Neural progenitor cell (in vitro differentiated cells): ENCODE measurements around the gene PPP2R2C. TPM values are rescaled to one million over a fixed set of nuclear protein-coding genes. Genes with fewer than 3 reads are reported as not detected.

ENCODE experiments used
- DNase-seq: peaks from one replicate; pipeline ENCODE4 v3.0.0-alpha.2; 2016; ENCODE audit warnings: low spot score
- H2AFZ ChIP-seq: fragments of 200-600 bp; sonication (generic); replicated peaks from 2 replicates; pipeline ENCODE4 v1.6.1; 2016; ENCODE audit warnings: antibody characterized with exemption
- H3F3A ChIP-seq: fragments of 200-600 bp; sonication (generic); 2 replicates; pipeline ENCODE4 v1.6.1; 2016; ENCODE audit warnings: antibody characterized with exemption, low read depth
- H3K27ac ChIP-seq: fragments of 200-600 bp; sonication (generic); 2 replicates; pipeline ENCODE4 v1.5.1; 2016; ENCODE audit warnings: mild to moderate bottlenecking
- H3K27me3 ChIP-seq: fragments of 200-600 bp; sonication (generic); 2 replicates; pipeline ENCODE4 v1.6.1; 2016; ENCODE audit warnings: mild to moderate bottlenecking, moderate library complexity
- H3K36me3 ChIP-seq: fragments of 200-600 bp; sonication (generic); 2 replicates; pipeline ENCODE4 v1.5.1; 2016
- H3K4me1 ChIP-seq: fragments of 200-600 bp; sonication (generic); 2 replicates; pipeline ENCODE4 v1.6.1; 2016; ENCODE audit warnings: mixed run types
- H3K4me2 ChIP-seq: fragments of 200-600 bp; sonication (generic); 2 replicates; pipeline ENCODE4 v1.6.1; 2016
- H3K4me3 ChIP-seq: fragments of 200-600 bp; sonication (generic); 2 replicates; pipeline ENCODE4 v1.5.1; 2016
- H3K79me2 ChIP-seq: fragments of 200-600 bp; sonication (generic); 2 replicates; pipeline ENCODE4 v1.6.1; 2016; ENCODE audit warnings: low read depth
- H3K9ac ChIP-seq: fragments of 200-600 bp; sonication (generic); 2 replicates; pipeline ENCODE4 v1.6.1; 2016
- H3K9me3 ChIP-seq: fragments of 200-600 bp; sonication (generic); 2 replicates; pipeline ENCODE4 v1.5.1; 2016; ENCODE audit warnings: low read depth
- H4K20me1 ChIP-seq: fragments of 200-600 bp; sonication (generic); 2 replicates; pipeline ENCODE4 v1.6.1; 2016; ENCODE audit warnings: low read depth
- H3K27ac Mint-ChIP-seq: 3 replicates; pipeline ENCODE4 v1.8.0; 2021; ENCODE audit warnings: mixed read lengths
- H3K27me3 Mint-ChIP-seq: 2 replicates; pipeline ENCODE4 v1.8.0; 2022; ENCODE audit warnings: low read depth, mild to moderate bottlenecking, inconsistent platforms, moderate library complexity, mixed read lengths; ENCODE audit not compliant: insufficient read depth
- H3K36me3 Mint-ChIP-seq: 3 replicates; pipeline ENCODE4 v1.8.0; 2021; ENCODE audit warnings: mixed read lengths
- H3K4me1 Mint-ChIP-seq: 3 replicates; pipeline ENCODE4 v1.8.0; 2021; ENCODE audit warnings: mixed read lengths
- H3K4me3 Mint-ChIP-seq: 3 replicates; pipeline ENCODE4 v1.8.0; 2021; ENCODE audit warnings: mild to moderate bottlenecking, moderate library complexity, mixed read lengths
- H3K9me3 Mint-ChIP-seq: 3 replicates; pipeline ENCODE4 v1.8.0; 2020; ENCODE audit warnings: mixed read lengths
- CTCF ChIP-seq: fragments of 200-600 bp; sonication (generic); IDR thresholded peaks from 2 replicates; pipeline ENCODE4 v1.5.1; 2017; ENCODE audit warnings: antibody characterized with exemption, mild to moderate bottlenecking
- EZH2 ChIP-seq: fragments of 200-600 bp; sonication (generic); IDR thresholded peaks from 2 replicates; pipeline ENCODE4 v1.6.1; 2017; ENCODE audit warnings: antibody characterized with exemption, mild to moderate bottlenecking, moderate library complexity
- EZH2phosphoT487 ChIP-seq: fragments of 200-600 bp; sonication (generic); IDR thresholded peaks from 2 replicates; pipeline ENCODE4 v1.6.1; 2017; ENCODE audit warnings: antibody characterized with exemption
- total RNA-seq: library from RNA; depleted of rRNA; stranded (reverse); fragments of >200 nt; gene quantifications from 2 replicates; pipeline ENCODE4 v1.2.3, GENCODE V29; 2015; ENCODE audit warnings: low replicate concordance

PPP2R2C gene
- total RNA-seq, 1 donor from 2014 or later = 3.5 TPM

DNA sequence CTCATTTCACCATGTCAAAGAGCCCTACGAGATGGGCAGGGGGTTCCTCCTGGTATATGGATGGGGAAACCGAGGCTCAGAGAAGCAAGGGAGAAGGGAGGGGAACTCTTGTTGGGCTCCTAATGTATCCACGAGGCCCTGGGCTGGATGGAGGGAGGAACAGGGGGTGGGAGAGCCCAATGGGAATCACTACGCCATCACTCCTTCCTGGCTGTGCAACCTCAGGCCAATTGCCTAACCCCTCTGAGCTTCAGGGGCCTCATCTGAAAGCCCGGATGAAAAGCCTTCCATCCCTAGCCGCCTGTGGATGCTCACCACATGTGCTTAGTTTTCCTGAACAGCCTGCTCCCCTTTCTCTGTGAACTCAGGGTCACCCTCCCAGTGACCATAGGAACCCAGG lies 57.8 kb downstream of the PPP2R2C start:
- Histone ChIP-seq H3K27ac (no peak overlapping the region), H3K4me1 (peaks cover 21% of the 10 kb centered on the region), H3K27me3 (no peaks in the 10 kb centered on the region), H2AFZ (no peak overlapping the region), H3F3A (no peaks in the 10 kb centered on the region), H3K9me3 (no peaks in the 10 kb centered on the region), H3K4me3 (no peak overlapping the region), H3K4me2 (no peak overlapping the region), H3K36me3 (no peaks in the 10 kb centered on the region), H4K20me1 (no peaks in the 10 kb centered on the region), H3K9ac (no peak overlapping the region), H3K79me2 (no peaks in the 10 kb centered on the region)
- Mint-ChIP-seq H3K27ac (peak overlapping the region; percentile 91), H3K9me3 (peaks cover 6% of the 10 kb centered on the region), H3K4me3 (no peak overlapping the region), H3K27me3 (peaks cover 7% of the 10 kb centered on the region), H3K36me3 (no peaks in the 10 kb centered on the region), H3K4me1 (peaks cover 26% of the 10 kb centered on the region)
- no peak for DNase-seq
- TF ChIP-seq EZH2phosphoT487 (no peak), CTCF (no peak), EZH2 (no peak)

- peaks cover 16% of the 10 kb centered on the region for H3K4me1 ChIP-seq
- Mint-ChIP-seq H3K27ac (peak overlapping the region; percentile 35), H3K4me1 (peaks cover 26% of the 10 kb centered on the region), H3K36me3 (no peaks in the 10 kb centered on the region), H3K9me3 (peaks cover 6% of the 10 kb centered on the region), H3K27me3 (peaks cover 9% of the 10 kb centered on the region), H3K4me3 (no peak overlapping the region)
- H3F3A ChIP-seq = peaks cover 8% of the 10 kb centered on the region
- no peaks in the 10 kb centered on the region for H3K9me3 ChIP-seq
- no peak overlapping the region for H3K9ac ChIP-seq
- H3K27ac ChIP-seq = no peak overlapping the region
- peaks cover 1% of the 10 kb centered on the region for H4K20me1 ChIP-seq
- no peaks in the 10 kb centered on the region for H3K79me2 ChIP-seq
- H3K36me3 ChIP-seq = no peaks in the 10 kb centered on the region
- H3K4me3 ChIP-seq = no peak overlapping the region
- TF ChIP-seq EZH2phosphoT487 (no peak), EZH2 (no peak), CTCF (no peak)
- H2AFZ ChIP-seq = no peak overlapping the region
- no peak overlapping the region for H3K4me2 ChIP-seq
- H3K27me3 ChIP-seq = no peaks in the 10 kb centered on the region
- DNase-seq = no peak
Measured at GRCh38 chr4:6410664-6411063, 61.8 kb downstream of the PPP2R2C start.

DNA sequence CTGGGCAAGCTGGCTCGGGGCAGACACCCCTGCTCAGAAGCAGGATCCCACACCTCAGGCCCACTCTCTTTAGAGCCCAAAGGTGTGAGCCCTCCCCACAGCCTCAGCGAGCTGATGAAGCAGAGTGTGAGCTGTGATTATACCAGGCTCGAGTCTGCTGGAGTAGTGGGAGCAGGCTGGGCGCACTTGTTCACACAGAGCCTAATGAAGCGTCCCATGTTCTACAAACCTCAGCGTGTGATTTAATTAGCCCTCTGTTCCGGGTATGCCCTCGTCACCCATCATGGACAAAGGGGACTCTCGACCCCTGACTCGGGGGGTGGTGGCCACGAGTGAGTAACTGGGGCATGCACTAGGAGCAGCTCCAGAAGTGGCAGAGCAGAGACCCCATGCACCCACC lies 62.3 kb downstream of the PPP2R2C start:
- H3K9me3 Mint-ChIP-seq = peaks cover 6% of the 10 kb centered on the region
- H3K4me1 Mint-ChIP-seq = peaks cover 30% of the 10 kb centered on the region
- TF ChIP-seq EZH2 = no peak
- TF ChIP-seq EZH2phosphoT487 = no peak
- TF ChIP-seq CTCF = no peak
- Histone ChIP-seq H3K4me2 (no peak overlapping the region), H3K4me3 (no peak overlapping the region), H3F3A (peaks cover 14% of the 10 kb centered on the region), H2AFZ (no peak overlapping the region), H3K9me3 (no peaks in the 10 kb centered on the region), H3K79me2 (no peaks in the 10 kb centered on the region), H3K27me3 (no peaks in the 10 kb centered on the region), H3K36me3 (no peaks in the 10 kb centered on the region), H4K20me1 (peaks cover 3% of the 10 kb centered on the region), H3K9ac (peak overlapping the region; percentile 42), H3K4me1 (peaks cover 22% of the 10 kb centered on the region), H3K27ac (no peak overlapping the region)
- peaks cover 9% of the 10 kb centered on the region for H3K27me3 Mint-ChIP-seq
- no peak overlapping the region for H3K4me3 Mint-ChIP-seq
- H3K27ac Mint-ChIP-seq = peak overlapping the region; percentile 35
- DNase-seq = no peak
- H3K36me3 Mint-ChIP-seq = no peaks in the 10 kb centered on the region
